Gastrocnemius medialis (tissue), 4 donors: ENCODE data around the gene C14orf132. TPM values are rescaled to one million over a fixed set of nuclear protein-coding genes. Genes with fewer than 3 reads are reported as not detected.
A peak's percentile ranks its signal among the peaks of the same experiment; 100 is the strongest.

ENCODE experiments used
- ATAC-seq, 2 donors: fragments of 150-250 bp; one replicate each; pipeline ENCODE4 v1.9.1; 2016
- DNase-seq, 2 donors: peaks; one replicate each; pipeline ENCODE4 v3.0.0-alpha.2; 2019
- H3K27ac ChIP-seq, 4 donors: fragments of 200-600 bp; sonication (generic); 1 replicate in 1 of 4; 2 replicates in 3 of 4; pipeline ENCODE4 v1.5.1; 2016 to 2018; ENCODE audit warnings: mild to moderate bottlenecking in 2 of 4, moderate library complexity in 1 of 4
- H3K27me3 ChIP-seq, 3 donors: fragments of 200-600 bp; sonication (generic) in 2 of 3; 1 replicate in 1 of 3; 2 replicates in 2 of 3; pipeline versions ENCODE4 v1.5.1 to v1.6.0; 2016 to 2019; ENCODE audit warnings: mild to moderate bottlenecking in 1 of 3, moderate library complexity in 1 of 3
- H3K36me3 ChIP-seq, 2 donors: fragments of 200-600 bp; sonication (generic) in 1 of 2; one replicate each; pipeline ENCODE4 v1.5.1; 2017 to 2018
- H3K4me1 ChIP-seq, 2 donors: fragments of 200-600 bp; sonication (generic) in 1 of 2; one replicate each; pipeline ENCODE4 v1.5.1; 2016 to 2017; ENCODE audit warnings: mild to moderate bottlenecking in 2 of 2
- H3K4me3 ChIP-seq, 4 donors: fragments of 200-600 bp; sonication (generic) in 3 of 4; 1 replicate in 1 of 4; 2 replicates in 3 of 4; pipeline ENCODE4 v1.5.1; 2016 to 2019; ENCODE audit warnings: mild to moderate bottlenecking in 2 of 4
- H3K9me3 ChIP-seq, 3 donors: fragments of 200-600 bp; sonication (generic) in 2 of 3; 1 replicate in 1 of 3; 2 replicates in 2 of 3; pipeline ENCODE4 v1.5.1; 2016 to 2019
- CTCF ChIP-seq, 5 experiments: fragments of 450-650 bp in 3 of 5; fragments of 200-600 bp in 2 of 5; sonication (generic) in 2 of 5; IDR thresholded peaks in 4 of 5; conservative IDR thresholded peaks in 1 of 5; 1 replicate in 4 of 5; 2 replicates in 1 of 5; pipeline ENCODE4 v1.5.1; 2016 to 2019; ENCODE audit warnings: antibody characterized with exemption in 5 of 5, mild to moderate bottlenecking in 3 of 5, moderate library complexity in 3 of 5
- POLR2A ChIP-seq, 2 donors: fragments of 450-650 bp; IDR thresholded peaks; one replicate each; pipeline ENCODE4 v1.6.1; 2017; ENCODE audit warnings: antibody characterized with exemption in 2 of 2, mild to moderate bottlenecking in 2 of 2, moderate library complexity in 2 of 2
- in situ Hi-C, 4 donors: fragments of 200-750 bp; cut with MboI; loops; one replicate each; pipeline versions ENCODE4 v1.15.0 to v1.8.0; 2017; ENCODE audit warnings: low sequenced_read_pairs in 4 of 4
- intact Hi-C: fragments of 100-400 bp; cut with DNase I; formaldehyde crosslinking; loops from one replicate; pipeline ENCODE4 v1.15.1; 2023; ENCODE audit warnings: low total_unique reads
- total RNA-seq, 4 donors: library from RNA; depleted of rRNA; stranded (reverse); fragments of >200 nt; gene quantifications; one replicate each; pipeline versions ENCODE4 v1.1.0 to v1.2.3, GENCODE V29; 2016

Gene C14orf132
- total RNA-seq, 4 donors from 2014 or later, result 1.1 to 2.9 (median 1.5) TPM

- intact Hi-C loops, result no loop called here
- no peak for ATAC-seq
- H3K4me1 ChIP-seq, result peaks cover 0 to 5% of the 10 kb centered on the region in 2 donors
These were observed 11.3 kb downstream of the C14orf132 start for GRCh38 chr14:96050482-96050881.

GRCh38 chr14:96051231-96051630 lies 12.1 kb downstream of the C14orf132 start:
- Histone ChIP-seq H3K4me3 (no peak overlapping the region), H3K9me3 (no peaks in the 10 kb centered on the region), H3K27me3 (peaks cover 0 to 10% (median 0%) of the 10 kb centered on the region in 3 donors), H3K27ac (peak overlapping the region in 1 of 4 donors; percentile 13), H3K4me1 (peaks cover 0 to 5% of the 10 kb centered on the region in 2 donors), H3K36me3 (no peaks in the 10 kb centered on the region)
- in situ Hi-C loops (no loop called here), intact Hi-C loops (no loop called here)
- TF ChIP-seq CTCF (IDR thresholded peaks at IDR 0.05 in 4 of 5, conservative IDR thresholded peaks at IDR 0.05 in 1 of 5) (no peak), POLR2A (IDR thresholded peaks at IDR 0.05) (no peak)
- DNase-seq (no peak), ATAC-seq (no peak)

More at GRCh38 chr14:96050482-96050881, 11.3 kb downstream of the C14orf132 start:
- Histone ChIP-seq H3K27ac (no peak overlapping the region), H3K9me3 (no peaks in the 10 kb centered on the region), H3K27me3 (peaks cover 0 to 6% (median 0%) of the 10 kb centered on the region in 3 donors), H3K4me3 (no peak overlapping the region), H3K36me3 (no peaks in the 10 kb centered on the region)
- no peak for DNase-seq
- in situ Hi-C loops, result no loop called here
- TF ChIP-seq POLR2A (IDR thresholded peaks at IDR 0.05) (no peak), CTCF (IDR thresholded peaks at IDR 0.05 in 4 of 5, conservative IDR thresholded peaks at IDR 0.05 in 1 of 5) (no peak)

GRCh38 chr14:96051642-96052540 lies 12.7 kb downstream of the C14orf132 start:
- no peaks in the 10 kb centered on the region for H3K9me3 ChIP-seq
- peaks cover 0 to 5% of the 10 kb centered on the region in 2 donors for H3K4me1 ChIP-seq
- peaks cover 0 to 10% (median 0%) of the 10 kb centered on the region in 3 donors for H3K27me3 ChIP-seq
- H3K4me3 ChIP-seq, result no peak overlapping the region
- ATAC-seq, result no peak
- TF ChIP-seq CTCF (IDR thresholded peaks at IDR 0.05 in 4 of 5, conservative IDR thresholded peaks at IDR 0.05 in 1 of 5), result no peak
- TF ChIP-seq POLR2A (IDR thresholded peaks at IDR 0.05), result no peak
- in situ Hi-C loops (no loop called here), intact Hi-C loops (no loop called here)
- no peaks in the 10 kb centered on the region for H3K36me3 ChIP-seq
- no peak for DNase-seq
- H3K27ac ChIP-seq, result peak overlapping the region in 1 of 4 donors; percentile 13

GRCh38 chr14:96052541-96053247 lies 13.5 kb downstream of the C14orf132 start:
- TF ChIP-seq CTCF (IDR thresholded peaks at IDR 0.05 in 4 of 5, conservative IDR thresholded peaks at IDR 0.05 in 1 of 5), result no peak
- no peak for TF ChIP-seq POLR2A (IDR thresholded peaks at IDR 0.05)
- intact Hi-C loops (no loop called here), in situ Hi-C loops (no loop called here)
- no peaks in the 10 kb centered on the region for H3K36me3 ChIP-seq
- DNase-seq, result no peak
- peaks cover 0 to 10% (median 0%) of the 10 kb centered on the region in 3 donors for H3K27me3 ChIP-seq
- peak overlapping the region in 2 of 4 donors; percentile 69 to 75 for H3K27ac ChIP-seq
- H3K4me3 ChIP-seq, result no peak overlapping the region
- peaks cover 0 to 5% of the 10 kb centered on the region in 2 donors for H3K4me1 ChIP-seq
- ATAC-seq, result no peak
- no peaks in the 10 kb centered on the region for H3K9me3 ChIP-seq
